ENCODE measurements around the gene PIP4K2C. TPM values are rescaled to one million over a fixed set of nuclear protein-coding genes. Genes with fewer than 3 reads are reported as not detected.

Gene PIP4K2C
- polyA plus RNA-seq, 2 of the 4 experiments (the other 2 are of a cell fraction): 35.3 to 62.9 TPM

DNA sequence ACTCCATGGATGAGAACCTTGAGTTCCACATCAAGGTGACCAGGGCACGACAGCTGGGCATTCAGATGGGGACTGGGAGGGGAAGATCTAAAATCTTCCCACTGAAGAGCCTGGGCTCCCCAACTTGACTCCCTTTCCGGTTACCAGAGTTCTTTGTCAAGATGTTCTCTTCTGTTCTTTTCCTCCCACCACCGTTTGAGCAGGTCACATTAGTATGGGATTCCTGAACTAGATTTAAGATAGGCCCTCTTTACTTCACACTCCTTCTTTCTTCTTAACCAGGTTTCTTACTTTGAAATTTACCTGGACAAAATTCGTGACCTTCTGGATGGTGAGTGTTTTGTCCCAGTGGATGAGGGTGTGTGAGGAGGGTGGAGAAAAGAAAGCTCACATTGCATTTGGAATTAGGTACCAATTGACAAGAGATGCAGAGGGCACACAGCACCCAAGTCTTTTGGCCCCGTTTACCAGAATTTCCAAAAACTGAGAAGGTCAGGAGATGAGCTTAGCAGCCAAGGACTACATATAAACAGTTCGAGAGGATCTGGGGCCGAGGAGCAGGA is 26.7 kb upstream of the PIP4K2C start (continued):
- TF ChIP-seq, protein P1, sequence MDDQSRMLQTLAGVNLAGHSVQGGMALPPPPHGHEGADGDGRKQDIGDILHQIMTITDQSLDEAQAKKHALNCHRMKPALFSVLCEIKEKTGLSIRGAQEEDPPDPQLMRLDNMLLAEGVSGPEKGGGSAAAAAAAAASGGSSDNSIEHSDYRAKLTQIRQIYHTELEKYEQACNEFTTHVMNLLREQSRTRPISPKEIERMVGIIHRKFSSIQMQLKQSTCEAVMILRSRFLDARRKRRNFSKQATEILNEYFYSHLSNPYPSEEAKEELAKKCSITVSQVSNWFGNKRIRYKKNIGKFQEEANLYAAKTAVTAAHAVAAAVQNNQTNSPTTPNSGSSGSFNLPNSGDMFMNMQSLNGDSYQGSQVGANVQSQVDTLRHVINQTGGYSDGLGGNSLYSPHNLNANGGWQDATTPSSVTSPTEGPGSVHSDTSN (IDR thresholded peaks at IDR 0.05): no peak
- TF ChIP-seq HOXA7 (CRISPR knock-in tag; IDR thresholded peaks at IDR 0.05) (no peak), NFE2L2 (conservative IDR thresholded peaks at IDR 0.05; ENCODE audit: low read length) (no peak)
- TF ChIP-seq, protein P2, sequence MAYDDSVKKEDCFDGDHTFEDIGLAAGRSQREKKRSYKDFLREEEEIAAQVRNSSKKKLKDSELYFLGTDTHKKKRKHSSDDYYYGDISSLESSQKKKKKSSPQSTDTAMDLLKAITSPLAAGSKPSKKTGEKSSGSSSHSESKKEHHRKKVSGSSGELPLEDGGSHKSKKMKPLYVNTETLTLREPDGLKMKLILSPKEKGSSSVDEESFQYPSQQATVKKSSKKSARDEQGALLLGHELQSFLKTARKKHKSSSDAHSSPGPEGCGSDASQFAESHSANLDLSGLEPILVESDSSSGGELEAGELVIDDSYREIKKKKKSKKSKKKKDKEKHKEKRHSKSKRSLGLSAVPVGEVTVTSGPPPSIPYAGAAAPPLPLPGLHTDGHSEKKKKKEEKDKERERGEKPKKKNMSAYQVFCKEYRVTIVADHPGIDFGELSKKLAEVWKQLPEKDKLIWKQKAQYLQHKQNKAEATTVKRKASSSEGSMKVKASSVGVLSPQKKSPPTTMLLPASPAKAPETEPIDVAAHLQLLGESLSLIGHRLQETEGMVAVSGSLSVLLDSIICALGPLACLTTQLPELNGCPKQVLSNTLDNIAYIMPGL (CRISPR knock-in tag; IDR thresholded peaks at IDR 0.05; ENCODE audit: borderline replicate concordance): no peak

DNA sequence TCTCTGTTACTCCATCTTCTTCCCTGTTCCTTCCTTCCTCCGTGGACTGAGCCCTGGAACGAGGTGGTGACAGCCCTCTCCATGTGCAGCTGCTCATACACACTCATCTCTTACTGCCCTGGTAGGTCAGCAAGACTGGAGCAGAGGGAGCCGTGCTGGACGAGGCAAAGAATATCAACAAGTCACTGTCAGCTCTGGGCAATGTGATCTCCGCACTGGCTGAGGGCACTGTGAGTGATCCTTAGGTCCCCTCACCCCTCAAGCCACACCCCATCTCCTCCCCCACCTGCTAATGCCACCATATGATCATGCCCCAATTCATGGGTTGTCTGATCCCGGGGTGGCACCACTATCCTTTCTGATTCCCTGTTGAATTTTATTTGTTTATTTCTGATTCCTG is 22.2 kb upstream of the PIP4K2C start:
- TF ChIP-seq ZSCAN20 (CRISPR knock-in tag; IDR thresholded peaks at IDR 0.05) (no peak), JUNB (IDR thresholded peaks at IDR 0.05) (no peak), MAFK (IDR thresholded peaks at IDR 0.05; ENCODE audit: partially characterized antibody) (no peak), RCOR1 (IDR thresholded peaks at IDR 0.05; ENCODE audit: low read depth, low read length) (no peak), CHD4 (IDR thresholded peaks at IDR 0.05; ENCODE audit: borderline replicate concordance) (no peak), CEBPB (IDR thresholded peaks at IDR 0.05) (no peak), POLR2A (IDR thresholded peaks at IDR 0.05; ENCODE audit: low read length) (no peak; the same call in 1 of the 2 replicates), TFCP2L1 (CRISPR knock-in tag; IDR thresholded peaks at IDR 0.05) (no peak), BHLHE40 (IDR thresholded peaks at IDR 0.05; ENCODE audit: low read depth, low read length) (no peak), PHF8 (IDR thresholded peaks at IDR 0.05; ENCODE audit: borderline replicate concordance, low read depth) (no peak), ZNF302 (CRISPR knock-in tag; IDR thresholded peaks at IDR 0.05) (no peak), CHD2 (IDR thresholded peaks at IDR 0.05; ENCODE audit: low read length, partially characterized antibody) (no peak), TP53 (CRISPR knock-in tag; IDR thresholded peaks at IDR 0.05) (no peak), ZC3H11A (IDR thresholded peaks at IDR 0.05) (no peak), RFX5 (IDR thresholded peaks at IDR 0.05) (no peak), RARB (CRISPR knock-in tag; IDR thresholded peaks at IDR 0.05) (no peak), CBX2 (IDR thresholded peaks at IDR 0.05; ENCODE audit: borderline replicate concordance, low read depth) (no peak)
- TF ChIP-seq, protein P1 (IDR thresholded peaks at IDR 0.05): no peak
- TF ChIP-seq, protein P3, sequence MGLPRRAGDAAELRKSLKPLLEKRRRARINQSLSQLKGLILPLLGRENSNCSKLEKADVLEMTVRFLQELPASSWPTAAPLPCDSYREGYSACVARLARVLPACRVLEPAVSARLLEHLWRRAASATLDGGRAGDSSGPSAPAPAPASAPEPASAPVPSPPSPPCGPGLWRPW (IDR thresholded peaks at IDR 0.05): no peak
- TF ChIP-seq, protein P4, sequence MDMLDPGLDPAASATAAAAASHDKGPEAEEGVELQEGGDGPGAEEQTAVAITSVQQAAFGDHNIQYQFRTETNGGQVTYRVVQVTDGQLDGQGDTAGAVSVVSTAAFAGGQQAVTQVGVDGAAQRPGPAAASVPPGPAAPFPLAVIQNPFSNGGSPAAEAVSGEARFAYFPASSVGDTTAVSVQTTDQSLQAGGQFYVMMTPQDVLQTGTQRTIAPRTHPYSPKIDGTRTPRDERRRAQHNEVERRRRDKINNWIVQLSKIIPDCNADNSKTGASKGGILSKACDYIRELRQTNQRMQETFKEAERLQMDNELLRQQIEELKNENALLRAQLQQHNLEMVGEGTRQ (IDR thresholded peaks at IDR 0.05): no peak
- 43% methylated on average over 6 of the region's 6 CpGs for WGBS (ENCODE audit: missing lambda C conversion rate)
- no peak for FAIRE-seq
- DNase-seq (ENCODE audit: low read depth in 1 of 2, low spot score in 1 of 2): no peak
- Histone ChIP-seq H3K4me2 (no peak overlapping the region), H3K27ac (no peak overlapping the region), H3K9me3 (no peaks in the 10 kb centered on the region), H3K4me1 (no peaks in the 10 kb centered on the region), H3K4me3 (no peak overlapping the region)
- POLR2A ChIA-PET: no interaction called here
- ATAC-seq: no peak; a peak in 2 of 6 replicates
- CTCF ChIA-PET: interaction anchor here (1.0 to 9.3 kb wide), 2 partner anchors 15 to 168 kb away, joined by 3 to 104 read pairs; no protein-coding TSS in a partner anchor

All from A549 (cell line).